HEK293T (cell line): ENCODE data around the gene ZNF512.

Experiments used
- ELF4 ChIP-seq: fragments of 450-650 bp; IDR thresholded peaks from 2 replicates; pipeline ENCODE4 v1.6.1; 2017; ENCODE audit warnings: antibody characterized with exemption
- NFRKB ChIP-seq: fragments of 450-650 bp; IDR thresholded peaks from 2 replicates; pipeline ENCODE4 v1.6.1; 2016; ENCODE audit warnings: mild to moderate bottlenecking, moderate library complexity
- SP1 ChIP-seq: fragments of 450-650 bp; IDR thresholded peaks from 2 replicates; pipeline ENCODE4 v1.6.1; 2017
- SUZ12 ChIP-seq: fragments of 450-650 bp; IDR thresholded peaks from 2 replicates; pipeline ENCODE4 v1.6.1; 2016; ENCODE audit warnings: mild to moderate bottlenecking

DNA sequence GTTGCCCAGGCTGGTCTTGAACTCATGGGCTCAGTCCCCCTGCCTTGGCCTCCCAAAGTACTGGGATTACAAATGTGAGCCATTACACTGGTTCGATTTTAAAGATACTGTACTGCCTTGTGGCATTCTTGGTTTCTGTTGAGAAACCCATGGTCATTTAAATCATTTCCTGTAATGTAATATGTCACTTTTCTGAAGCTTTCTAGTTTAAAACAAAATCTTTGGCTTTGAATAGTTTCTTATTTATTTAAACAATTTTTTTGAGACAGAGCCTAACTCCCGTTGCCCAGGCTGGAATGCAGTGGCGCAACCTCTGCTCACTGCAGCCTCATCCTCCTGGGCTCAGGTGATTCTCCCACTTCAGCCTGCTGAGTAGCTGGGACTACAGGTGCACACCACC lies 8.9 kb downstream of the ZNF512 start:
- TF ChIP-seq ELF4 (no peak), NFRKB (no peak), SUZ12 (no peak), SP1 (no peak)
